HEK293T (cell line): ENCODE data around the gene SLC66A2.

Experiments used
- ARNT ChIP-seq: fragments of 450-650 bp; IDR thresholded peaks from 2 replicates; pipeline ENCODE4 v1.6.1; 2017; ENCODE audit warnings: mild to moderate bottlenecking
- BHLHE40 ChIP-seq: fragments of 450-650 bp; IDR thresholded peaks from 2 replicates; pipeline ENCODE4 v1.6.1; 2016; ENCODE audit warnings: mild to moderate bottlenecking, moderate library complexity, borderline replicate concordance
- ELF4 ChIP-seq: fragments of 450-650 bp; IDR thresholded peaks from 2 replicates; pipeline ENCODE4 v1.6.1; 2017; ENCODE audit warnings: antibody characterized with exemption
- FOXA1 ChIP-seq: fragments of 450-650 bp; IDR thresholded peaks from 2 replicates; pipeline ENCODE4 v1.6.1; 2016; ENCODE audit warnings: mild to moderate bottlenecking
- FOXK2 ChIP-seq: fragments of 450-650 bp; IDR thresholded peaks from 2 replicates; pipeline ENCODE4 v1.6.1; 2016; ENCODE audit warnings: mild to moderate bottlenecking
- FOXM1 ChIP-seq: fragments of 450-650 bp; IDR thresholded peaks from 2 replicates; pipeline ENCODE4 v1.6.1; 2017; ENCODE audit warnings: mild to moderate bottlenecking, borderline replicate concordance
- HDGF ChIP-seq: fragments of 450-650 bp; IDR thresholded peaks from 2 replicates; pipeline ENCODE4 v1.6.1; 2017; ENCODE audit warnings: antibody characterized with exemption, borderline replicate concordance
- L3MBTL2 ChIP-seq: fragments of 450-650 bp; conservative IDR thresholded peaks from 2 replicates; pipeline ENCODE4 v1.6.1; 2016; ENCODE audit warnings: mild to moderate bottlenecking
- LEF1 ChIP-seq: fragments of 450-650 bp; IDR thresholded peaks from 2 replicates; pipeline ENCODE4 v1.6.1; 2017; ENCODE audit warnings: mild to moderate bottlenecking, borderline replicate concordance
- NFRKB ChIP-seq: fragments of 450-650 bp; IDR thresholded peaks from 2 replicates; pipeline ENCODE4 v1.6.1; 2016; ENCODE audit warnings: mild to moderate bottlenecking, moderate library complexity
- SP1 ChIP-seq: fragments of 450-650 bp; IDR thresholded peaks from 2 replicates; pipeline ENCODE4 v1.6.1; 2017
- SUZ12 ChIP-seq: fragments of 450-650 bp; IDR thresholded peaks from 2 replicates; pipeline ENCODE4 v1.6.1; 2016; ENCODE audit warnings: mild to moderate bottlenecking
- TARDBP ChIP-seq: fragments of 450-650 bp; IDR thresholded peaks from 2 replicates; pipeline ENCODE4 v1.6.1; 2016
- ZNF384 ChIP-seq: fragments of 450-650 bp; IDR thresholded peaks from 2 replicates; pipeline ENCODE4 v1.6.1; 2016

DNA sequence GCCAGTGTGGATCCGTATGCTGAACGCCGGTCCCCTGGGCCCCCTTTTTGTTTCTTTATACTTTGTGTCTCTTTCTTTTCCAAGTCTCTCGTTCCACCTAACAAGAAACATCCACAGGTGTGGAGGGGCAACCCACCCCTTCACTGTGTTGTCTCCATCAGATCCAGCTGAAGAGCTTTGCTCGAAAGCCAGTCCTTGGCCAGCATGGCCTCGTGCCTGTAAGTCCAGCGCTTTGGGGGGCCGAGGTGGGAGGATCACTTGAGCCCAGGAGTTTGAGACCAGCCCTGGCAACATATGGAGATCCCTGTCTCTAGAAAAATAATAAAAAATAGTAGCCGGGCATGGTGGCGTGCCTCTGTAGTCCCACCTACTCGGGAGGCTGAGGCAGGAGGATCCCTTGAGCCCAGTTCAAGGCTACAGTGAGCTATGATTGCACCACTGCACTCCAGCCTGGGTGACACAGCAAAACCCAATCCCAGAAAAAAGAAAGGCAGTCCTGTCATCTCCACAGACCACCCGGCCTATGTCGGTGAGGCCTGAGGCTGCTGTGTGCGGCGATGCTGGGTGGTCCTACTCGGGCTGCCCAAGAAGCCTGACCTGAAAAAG is 9.6 kb upstream of the SLC66A2 start:
- TF ChIP-seq HDGF (no peak), TARDBP (no peak), FOXK2 (no peak), SP1 (no peak), ELF4 (no peak), FOXM1 (no peak), FOXA1 (no peak), SUZ12 (no peak), NFRKB (no peak), ARNT (no peak), BHLHE40 (no peak), LEF1 (no peak), ZNF384 (no peak), L3MBTL2 (no peak)
